Prostate gland (tissue), 2 donors: ENCODE results near the gene GOLIM4. TPM values are rescaled to one million over a fixed set of nuclear protein-coding genes. Genes with fewer than 3 reads are reported as not detected.

Source experiments
- DNase-seq: peaks from one replicate; pipeline ENCODE4 v3.0.0-alpha.2; 2019; ENCODE audit warnings: low spot score
- H3K27ac ChIP-seq, 2 donors: fragments of 200-600 bp; sonication (generic); 2 replicates each; pipeline ENCODE4 v1.5.1; 2017 to 2019
- H3K27me3 ChIP-seq: fragments of 200-600 bp; sonication (generic); replicated peaks from 2 replicates; pipeline ENCODE4 v1.5.1; 2019; ENCODE audit not compliant: insufficient read depth
- H3K36me3 ChIP-seq, 2 donors: fragments of 200-600 bp; sonication (generic); 1 replicate in 1 of 2; 2 replicates in 1 of 2; pipeline versions ENCODE4 v1.5.1 to v1.8.1; 2017 to 2019
- H3K4me1 ChIP-seq: fragments of 200-600 bp; sonication (generic); replicated peaks from 2 replicates; pipeline ENCODE4 v1.5.1; 2019
- H3K4me3 ChIP-seq, 2 donors: fragments of 200-600 bp; sonication (generic); 2 replicates each; pipeline ENCODE4 v1.5.1; 2017 to 2019
- H3K9me3 ChIP-seq: fragments of 200-600 bp; sonication (generic); 2 replicates; pipeline ENCODE4 v1.5.1; 2017
- POLR2A ChIP-seq: fragments of 450-650 bp; IDR thresholded peaks from one replicate; pipeline ENCODE4 v1.6.1; 2016; ENCODE audit warnings: antibody characterized with exemption, mild to moderate bottlenecking
- POLR2AphosphoS5 ChIP-seq: sonication (generic); formaldehyde crosslinking; IDR thresholded peaks from one replicate; pipeline ENCODE4 v1.6.1; 2017; ENCODE audit warnings: antibody characterized with exemption
- WGBS: methylation state at CpG from one replicate; pipeline ENCODE4 v1.1.5; 2018; 5-methylcytosine and 5-hydroxymethylcytosine counted together
- intact Hi-C: fragments of 100-400 bp; cut with DNase I; formaldehyde crosslinking; loops from one replicate; pipeline ENCODE4 v1.14.2; 2022
- total RNA-seq, 2 donors: library from RNA; depleted of rRNA; stranded (reverse); fragments of >200 nt; gene quantifications; one replicate each; pipeline ENCODE4 v1.1.0, GENCODE V29; 2016
- TF ChIP-seq, protein P1 (sequence below), 4 experiments: fragments of 200-600 bp in 2 of 4; fragments of 450-650 bp in 2 of 4; sonication (generic) in 2 of 4; IDR thresholded peaks; 1 replicate in 3 of 4; 2 replicates in 1 of 4; pipeline ENCODE4 v1.5.1; 2016 to 2019; ENCODE audit warnings: antibody characterized with exemption in 4 of 4, mild to moderate bottlenecking in 2 of 4, moderate library complexity in 2 of 4

GOLIM4 gene
- total RNA-seq, 2 donors from 2014 or later = 22.3 to 25.5 TPM

DNA sequence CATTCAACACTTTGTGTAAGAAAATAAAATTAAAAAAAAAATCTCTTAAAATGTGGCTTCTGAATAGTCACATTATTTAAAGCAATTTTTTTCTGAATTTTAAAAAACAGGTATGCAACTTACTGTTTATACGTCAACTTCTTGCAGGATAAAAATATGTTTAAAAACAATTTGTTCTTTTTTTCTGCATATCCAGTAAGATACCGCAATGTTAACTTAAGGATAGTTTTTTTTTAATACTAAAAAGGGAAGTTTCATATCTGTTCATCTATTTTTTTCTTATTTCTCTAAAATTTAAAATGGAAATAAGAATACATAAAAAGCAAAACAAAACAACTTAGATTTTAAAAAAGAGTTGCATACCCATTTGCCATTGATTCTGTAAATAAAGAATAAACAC lies 27.4 kb downstream of the GOLIM4 start:
- H3K4me1 ChIP-seq = no peaks in the 10 kb centered on the region
- intact Hi-C loops = no loop called here
- DNase-seq = no peak
- TF ChIP-seq, protein P1, sequence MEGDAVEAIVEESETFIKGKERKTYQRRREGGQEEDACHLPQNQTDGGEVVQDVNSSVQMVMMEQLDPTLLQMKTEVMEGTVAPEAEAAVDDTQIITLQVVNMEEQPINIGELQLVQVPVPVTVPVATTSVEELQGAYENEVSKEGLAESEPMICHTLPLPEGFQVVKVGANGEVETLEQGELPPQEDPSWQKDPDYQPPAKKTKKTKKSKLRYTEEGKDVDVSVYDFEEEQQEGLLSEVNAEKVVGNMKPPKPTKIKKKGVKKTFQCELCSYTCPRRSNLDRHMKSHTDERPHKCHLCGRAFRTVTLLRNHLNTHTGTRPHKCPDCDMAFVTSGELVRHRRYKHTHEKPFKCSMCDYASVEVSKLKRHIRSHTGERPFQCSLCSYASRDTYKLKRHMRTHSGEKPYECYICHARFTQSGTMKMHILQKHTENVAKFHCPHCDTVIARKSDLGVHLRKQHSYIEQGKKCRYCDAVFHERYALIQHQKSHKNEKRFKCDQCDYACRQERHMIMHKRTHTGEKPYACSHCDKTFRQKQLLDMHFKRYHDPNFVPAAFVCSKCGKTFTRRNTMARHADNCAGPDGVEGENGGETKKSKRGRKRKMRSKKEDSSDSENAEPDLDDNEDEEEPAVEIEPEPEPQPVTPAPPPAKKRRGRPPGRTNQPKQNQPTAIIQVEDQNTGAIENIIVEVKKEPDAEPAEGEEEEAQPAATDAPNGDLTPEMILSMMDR (IDR thresholded peaks at IDR 0.05) = no peak
- H3K36me3 ChIP-seq = no peaks in the 10 kb centered on the region
- H3K27ac ChIP-seq = no peak overlapping the region
- no peak overlapping the region for H3K4me3 ChIP-seq
- no peaks in the 10 kb centered on the region for H3K27me3 ChIP-seq
- WGBS = 89% methylated on average over 2 of the region's 2 CpGs
- no peaks in the 10 kb centered on the region for H3K9me3 ChIP-seq

DNA sequence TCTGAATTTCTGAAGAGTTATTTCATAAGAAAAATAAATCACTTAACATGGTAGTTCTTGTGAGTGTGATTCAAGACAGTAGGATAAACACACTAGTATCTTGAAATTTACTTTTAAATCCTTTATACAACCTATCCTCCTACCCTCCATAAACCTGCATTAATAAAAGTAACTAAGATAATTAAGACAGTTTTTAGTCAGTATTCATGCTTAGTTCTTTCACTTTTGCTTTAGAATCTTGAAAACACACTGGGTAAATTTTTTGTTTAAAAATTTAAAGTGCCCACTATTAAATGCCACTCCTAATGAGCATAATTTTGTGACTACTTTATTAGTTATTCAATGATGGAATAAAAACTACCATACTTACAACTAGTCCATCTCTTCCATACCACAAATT lies 28.8 kb downstream of the GOLIM4 start:
- DNase-seq = no peak
- H3K27me3 ChIP-seq = no peaks in the 10 kb centered on the region
- no peak overlapping the region for H3K4me3 ChIP-seq
- no peaks in the 10 kb centered on the region for H3K4me1 ChIP-seq
- TF ChIP-seq POLR2AphosphoS5 (no peak), POLR2A (no peak)
- TF ChIP-seq, protein P1 (IDR thresholded peaks at IDR 0.05) = no peak
- no peaks in the 10 kb centered on the region for H3K36me3 ChIP-seq
- intact Hi-C loops = no loop called here
- H3K27ac ChIP-seq = no peak overlapping the region
- no peaks in the 10 kb centered on the region for H3K9me3 ChIP-seq

DNA sequence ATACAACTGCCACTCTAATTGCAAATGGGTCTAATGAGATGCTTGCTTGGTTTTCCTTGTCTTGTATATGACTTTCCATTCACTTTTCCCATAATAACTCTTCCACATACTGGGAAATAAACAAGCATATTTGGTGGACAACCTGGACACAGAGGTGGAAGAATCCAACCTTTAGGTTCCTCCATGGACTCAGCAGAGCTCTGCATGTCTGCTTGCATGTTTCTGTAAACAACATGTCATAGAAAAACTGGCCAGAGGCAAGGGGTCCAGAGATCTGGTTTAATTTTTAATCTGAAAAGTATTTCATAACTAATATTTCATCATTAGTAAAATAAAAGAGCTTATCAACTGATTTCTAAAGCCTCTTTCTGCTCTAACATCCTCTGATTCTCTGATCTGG lies 30.2 kb downstream of the GOLIM4 start:
- intact Hi-C loops = no loop called here
- Histone ChIP-seq H3K4me3 (no peak overlapping the region), H3K4me1 (no peaks in the 10 kb centered on the region), H3K36me3 (no peaks in the 10 kb centered on the region), H3K27me3 (no peaks in the 10 kb centered on the region), H3K27ac (no peak overlapping the region), H3K9me3 (no peaks in the 10 kb centered on the region)
- no peak for DNase-seq
- TF ChIP-seq POLR2AphosphoS5 (no peak), POLR2A (no peak)
- TF ChIP-seq, protein P1 (IDR thresholded peaks at IDR 0.05) = no peak

DNA sequence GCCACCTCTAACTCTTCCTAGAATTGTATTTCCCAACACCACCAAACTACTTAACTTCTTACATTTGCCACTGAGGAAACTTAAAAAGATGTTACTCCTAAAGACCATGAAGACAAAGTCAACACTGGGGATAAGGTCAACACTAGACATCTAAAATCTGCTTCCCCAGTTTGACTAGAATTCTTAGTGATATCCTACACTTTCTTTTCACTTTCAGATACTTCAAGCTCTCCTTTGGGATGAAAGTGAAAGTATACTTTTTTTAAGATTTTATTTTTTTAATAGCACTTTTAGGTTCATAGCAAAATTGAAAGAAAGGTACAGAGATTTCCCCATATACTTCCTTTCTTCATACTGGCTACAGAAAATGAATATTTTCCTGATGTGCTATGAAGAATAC lies 32.6 kb downstream of the GOLIM4 start:
- Histone ChIP-seq H3K4me3 (no peak overlapping the region), H3K4me1 (no peaks in the 10 kb centered on the region), H3K36me3 (no peaks in the 10 kb centered on the region), H3K27me3 (no peaks in the 10 kb centered on the region), H3K9me3 (no peaks in the 10 kb centered on the region), H3K27ac (no peak overlapping the region)
- intact Hi-C loops = no loop called here
- DNase-seq = no peak
- TF ChIP-seq, protein P1 (IDR thresholded peaks at IDR 0.05) = no peak
- no peak for TF ChIP-seq POLR2A

DNA sequence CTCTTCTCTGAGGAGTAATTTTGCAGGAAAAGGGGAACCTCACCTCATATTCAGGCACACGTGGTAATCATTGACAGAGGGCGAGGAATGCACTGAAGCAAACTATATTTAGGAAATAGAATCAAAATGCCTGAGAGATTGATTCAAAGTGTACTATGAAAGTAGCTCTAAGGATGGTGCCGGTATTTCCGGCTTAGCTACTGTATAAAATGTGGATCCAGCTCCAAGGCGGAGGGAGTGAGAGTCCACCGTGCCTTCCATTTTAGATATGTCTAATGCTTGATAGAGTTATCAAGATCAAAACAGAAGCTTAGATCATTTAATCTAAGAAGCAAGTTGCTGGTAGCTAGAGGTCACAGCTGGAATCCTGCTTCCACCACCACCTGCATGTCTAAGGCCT lies 33.0 kb downstream of the GOLIM4 start:
- H3K4me1 ChIP-seq = no peaks in the 10 kb centered on the region
- 74% methylated on average over 6 of the region's 6 CpGs for WGBS
- TF ChIP-seq POLR2A (no peak), POLR2AphosphoS5 (no peak)
- TF ChIP-seq, protein P1 (IDR thresholded peaks at IDR 0.05) = no peak

More for the DNA sequence above, 33.0 kb downstream of the GOLIM4 start:
- no peak for DNase-seq
- Histone ChIP-seq H3K4me3 (no peak overlapping the region), H3K27me3 (no peaks in the 10 kb centered on the region), H3K27ac (no peak overlapping the region), H3K36me3 (no peaks in the 10 kb centered on the region), H3K9me3 (no peaks in the 10 kb centered on the region)
- intact Hi-C loops = no loop called here
